Psoas muscle (tissue), 8 donors: ENCODE data around the gene HS6ST3. TPM values are rescaled to one million over a fixed set of nuclear protein-coding genes. Genes with fewer than 3 reads are reported as not detected.
"Not testable (repeated sequence)": the region's sequence is repeated elsewhere in the genome, so short reads cannot be mapped to it uniquely, and the experiment has no call there.

ENCODE experiments used
- ATAC-seq, 4 donors: fragments of 200-7000 bp; cut with Tn5 transposase; one replicate each; pipeline ENCODE4 v1.9.1; 2020; ENCODE audit warnings: moderate library complexity in 3 of 4, mild to moderate bottlenecking in 2 of 4
- DNase-seq, 2 donors: peaks; one replicate each; pipeline ENCODE4 v3.0.0-alpha.2; 2020
- H3K27ac ChIP-seq: fragments of 200-600 bp; one replicate; pipeline ENCODE4 v1.8.0; 2022
- H3K27me3 ChIP-seq, 3 donors: fragments of 200-600 bp in 1 of 3; one replicate each; pipeline versions ENCODE4 v1.6.1 to v1.8.0; 2013 to 2022; ENCODE audit warnings: low read length in 2 of 3, mild to moderate bottlenecking in 2 of 3, moderate library complexity in 1 of 3; ENCODE audit not compliant: insufficient read depth in 3 of 3
- H3K36me3 ChIP-seq, 2 donors: fragments of 200-600 bp in 1 of 2; one replicate each; pipeline versions ENCODE4 v1.6.1 to v1.8.0; 2013 to 2022; ENCODE audit warnings: low read depth in 1 of 2, mild to moderate bottlenecking in 1 of 2, moderate library complexity in 1 of 2; ENCODE audit not compliant: insufficient read depth in 1 of 2
- H3K4me1 ChIP-seq: fragments of 200-600 bp; one replicate; pipeline ENCODE4 v1.8.0; 2022
- H3K4me3 ChIP-seq: fragments of 200-600 bp; one replicate; pipeline ENCODE4 v1.8.0; 2022; ENCODE audit warnings: mild to moderate bottlenecking
- H3K9me3 ChIP-seq: fragments of 200-600 bp; one replicate; pipeline ENCODE4 v1.8.0; 2022
- WGBS, 3 donors: extraction: QIAGEN DNeasy Blood & Tissue Kit; methylation state at CpG; one replicate each; pipeline versions ENCODE4 v1.1.6 to v1.1.7; 2013; 5-methylcytosine and 5-hydroxymethylcytosine counted together
- intact Hi-C, 2 donors: fragments of 100-400 bp; cut with DNase I; formaldehyde crosslinking; loops; one replicate each; pipeline versions ENCODE4 v1.11.0 to v1.14.2; 2022
- polyA plus RNA-seq, 3 donors: library from polyadenylated mRNA; stranded (reverse); fragments of 200-250 nt; gene quantifications; one replicate each; pipeline ENCODE4 v1.2.3, GENCODE V29; 2013
- total RNA-seq, 4 donors: library from RNA; stranded (reverse); fragmentation: NEBNext Ultra II Directional in 2 of 4; extraction: Animal tissue kit (Norgen Biotek cat#: 25700) in 2 of 4; gene quantifications; one replicate each; pipeline versions ENCODE4 v1.2.1 to v1.2.4, GENCODE V29; 2021 to 2023
- TF ChIP-seq, protein P1 (sequence below): fragments of 200-600 bp; IDR thresholded peaks from one replicate; pipeline ENCODE4 v1.8.0; 2022; ENCODE audit warnings: antibody characterized with exemption
- donor health status: healthy with polysubstance abuse.
- donor health status: DM: no; HTN: no; CAD: no; lungs with moderate emphysema.
- donor health status: Bipolar disorder and iron deficiency.
- donor health status: healthy.
- donor health status: DM: yes; HTN: yes; CAD: no.
- donor health status: DM: no; HTN: no; CAD: no.
- donor health status: DM: no; HTN: no; CAD: no.
- donor health status: DM: yes; HTN: yes; CAD: no.

The HS6ST3 gene
- total and polyA plus RNA-seq, 7 donors, result 0.01 to 0.58 (median 0.10) TPM

DNA sequence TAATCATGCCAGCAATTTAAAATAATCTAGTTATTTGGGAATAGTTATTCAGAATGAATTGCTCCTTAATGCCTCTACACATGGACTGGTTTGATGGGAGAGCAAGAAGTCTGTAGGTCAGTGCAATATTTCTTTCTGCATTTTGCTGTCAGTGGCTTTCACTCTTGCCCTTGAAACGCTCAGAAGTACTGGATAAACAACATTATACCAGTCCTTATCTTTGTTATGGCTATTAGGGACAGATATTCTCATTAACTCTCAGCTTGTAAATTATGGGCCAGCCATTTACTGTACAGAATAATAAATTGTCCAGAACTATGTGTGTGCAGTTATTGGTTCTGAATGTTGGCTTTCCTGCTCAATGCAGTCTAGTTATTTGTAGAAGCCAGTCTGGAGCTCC, 680.0 kb downstream of the HS6ST3 start:
- intact Hi-C loops, result no loop called here
- H3K9me3 ChIP-seq, result no peaks in the 10 kb centered on the region
- H3K27me3 ChIP-seq, result no peaks in the 10 kb centered on the region
- H3K36me3 ChIP-seq, result no peaks in the 10 kb centered on the region
- WGBS, 3 donors, result 16 to 41% (median 29%) methylated on average over 1 of the region's 1 CpG
- H3K27ac ChIP-seq, result no peak overlapping the region
- DNase-seq (no peak), ATAC-seq (no peak)
- no peaks in the 10 kb centered on the region for H3K4me1 ChIP-seq
- TF ChIP-seq, protein P1, sequence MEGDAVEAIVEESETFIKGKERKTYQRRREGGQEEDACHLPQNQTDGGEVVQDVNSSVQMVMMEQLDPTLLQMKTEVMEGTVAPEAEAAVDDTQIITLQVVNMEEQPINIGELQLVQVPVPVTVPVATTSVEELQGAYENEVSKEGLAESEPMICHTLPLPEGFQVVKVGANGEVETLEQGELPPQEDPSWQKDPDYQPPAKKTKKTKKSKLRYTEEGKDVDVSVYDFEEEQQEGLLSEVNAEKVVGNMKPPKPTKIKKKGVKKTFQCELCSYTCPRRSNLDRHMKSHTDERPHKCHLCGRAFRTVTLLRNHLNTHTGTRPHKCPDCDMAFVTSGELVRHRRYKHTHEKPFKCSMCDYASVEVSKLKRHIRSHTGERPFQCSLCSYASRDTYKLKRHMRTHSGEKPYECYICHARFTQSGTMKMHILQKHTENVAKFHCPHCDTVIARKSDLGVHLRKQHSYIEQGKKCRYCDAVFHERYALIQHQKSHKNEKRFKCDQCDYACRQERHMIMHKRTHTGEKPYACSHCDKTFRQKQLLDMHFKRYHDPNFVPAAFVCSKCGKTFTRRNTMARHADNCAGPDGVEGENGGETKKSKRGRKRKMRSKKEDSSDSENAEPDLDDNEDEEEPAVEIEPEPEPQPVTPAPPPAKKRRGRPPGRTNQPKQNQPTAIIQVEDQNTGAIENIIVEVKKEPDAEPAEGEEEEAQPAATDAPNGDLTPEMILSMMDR, result no peak
- H3K4me3 ChIP-seq, result no peak overlapping the region

DNA sequence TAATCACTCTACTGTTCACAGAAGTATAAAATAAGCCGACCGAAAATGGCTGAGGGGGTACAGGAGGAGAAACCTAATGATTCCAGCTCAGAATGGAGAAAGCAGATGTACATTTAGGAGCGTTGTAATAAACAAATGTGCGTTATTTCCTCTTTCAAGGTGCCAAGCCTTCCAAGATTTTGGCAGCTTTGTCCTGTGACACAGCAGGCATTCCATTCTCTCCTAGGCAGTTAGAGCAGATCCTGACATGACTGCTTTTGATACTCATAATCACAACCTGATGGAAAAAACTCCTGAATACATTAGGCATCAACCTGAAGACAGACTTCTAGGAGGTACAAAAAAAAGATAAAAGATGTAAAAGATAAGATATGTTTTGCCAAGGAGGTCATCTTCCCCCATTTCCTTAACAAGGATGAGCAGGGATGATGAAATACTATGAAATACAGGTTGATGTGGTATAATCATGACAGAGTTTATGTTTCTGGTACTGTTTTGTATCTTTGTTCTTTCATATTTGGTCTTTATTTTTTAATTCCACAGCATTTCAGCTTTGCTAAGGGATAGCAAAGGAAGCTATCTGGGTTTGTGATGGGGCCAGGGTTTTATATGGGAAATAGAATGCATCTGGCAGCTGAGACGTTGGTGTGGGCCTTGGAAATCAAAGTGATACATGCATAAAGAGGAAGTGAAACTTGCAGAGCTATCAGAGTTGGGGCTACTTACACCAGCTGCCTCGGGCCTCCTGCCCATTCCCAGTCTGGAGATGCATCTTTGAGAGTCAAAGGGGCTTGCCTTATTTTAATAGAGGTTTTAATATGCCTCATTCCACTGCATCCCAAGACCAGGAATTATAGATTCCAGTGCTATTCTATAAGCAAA, 681.8 kb downstream of the HS6ST3 start:
- 47 to 52% (median 50%) methylated on average over 6 of the region's 6 CpGs for whole genome bisulfite sequencing, 3 donors
- DNase-seq, result no peak
- ATAC-seq, result no peak

DNA sequence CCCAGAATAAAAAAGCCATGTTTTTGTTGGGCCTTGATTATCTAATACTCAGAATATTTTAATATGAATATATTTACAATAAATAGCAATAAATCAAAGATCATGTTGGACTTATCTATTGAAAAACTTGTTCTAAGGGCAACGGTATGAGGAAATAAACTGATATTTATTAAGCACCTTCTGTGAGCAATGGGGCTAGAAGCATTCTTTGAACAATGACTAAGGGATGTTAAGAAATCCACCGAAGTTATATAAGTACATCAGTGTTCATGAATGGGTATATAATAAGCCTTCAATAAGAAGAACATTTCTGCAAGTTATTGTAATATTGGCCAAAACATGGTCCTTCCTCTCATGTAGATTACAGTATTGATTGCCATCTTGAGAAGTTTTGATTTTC, 682.5 kb downstream of the HS6ST3 start:
- intact Hi-C loops, result no loop called here
- H3K27me3 ChIP-seq, result no peaks in the 10 kb centered on the region
- TF ChIP-seq, protein P1, result no peak
- DNase-seq (no peak), ATAC-seq (no peak)
- H3K36me3 ChIP-seq, result no peaks in the 10 kb centered on the region
- 91 to 93% (median 92%) methylated on average over 2 of the region's 2 CpGs for WGBS, 3 donors
- no peak overlapping the region for H3K4me3 ChIP-seq
- no peaks in the 10 kb centered on the region for H3K9me3 ChIP-seq
- H3K27ac ChIP-seq, result no peak overlapping the region
- no peaks in the 10 kb centered on the region for H3K4me1 ChIP-seq

More for the DNA sequence above, 681.8 kb downstream of the HS6ST3 start:
- Histone ChIP-seq H3K27ac (no peak overlapping the region), H3K9me3 (no peaks in the 10 kb centered on the region), H3K27me3 (no peaks in the 10 kb centered on the region), H3K4me1 (no peaks in the 10 kb centered on the region), H3K4me3 (no peak overlapping the region), H3K36me3 (no peaks in the 10 kb centered on the region)
- intact Hi-C loops, result no loop called here
- TF ChIP-seq, protein P1, result no peak

DNA sequence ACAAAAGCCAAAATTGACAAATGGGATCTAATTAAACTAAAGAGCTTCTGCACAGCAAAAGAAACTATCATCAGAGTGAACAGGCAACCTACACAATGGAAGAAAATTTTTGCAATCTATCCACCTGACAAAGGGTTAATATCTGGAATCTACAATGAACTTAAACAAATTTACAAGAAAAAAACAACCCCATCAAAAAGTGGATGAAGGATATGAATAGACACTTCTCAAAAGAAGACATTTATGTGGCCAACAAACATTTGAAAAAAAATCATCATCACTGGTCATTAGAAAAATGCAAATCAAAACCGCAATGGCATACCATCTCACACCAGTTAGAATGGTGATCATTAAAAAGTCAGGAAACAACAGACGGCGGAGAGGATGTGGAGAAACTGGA, 688.4 kb downstream of the HS6ST3 start:
- H3K27ac ChIP-seq, ATAC-seq, H3K27me3 ChIP-seq, intact Hi-C loops, H3K9me3 ChIP-seq, H3K4me3 ChIP-seq, H3K4me1 ChIP-seq, DNase-seq, H3K36me3 ChIP-seq: not testable (repeated sequence)
- 92 to 95% (median 95%) methylated on average over 3 of the region's 3 CpGs for WGBS, 3 donors

DNA sequence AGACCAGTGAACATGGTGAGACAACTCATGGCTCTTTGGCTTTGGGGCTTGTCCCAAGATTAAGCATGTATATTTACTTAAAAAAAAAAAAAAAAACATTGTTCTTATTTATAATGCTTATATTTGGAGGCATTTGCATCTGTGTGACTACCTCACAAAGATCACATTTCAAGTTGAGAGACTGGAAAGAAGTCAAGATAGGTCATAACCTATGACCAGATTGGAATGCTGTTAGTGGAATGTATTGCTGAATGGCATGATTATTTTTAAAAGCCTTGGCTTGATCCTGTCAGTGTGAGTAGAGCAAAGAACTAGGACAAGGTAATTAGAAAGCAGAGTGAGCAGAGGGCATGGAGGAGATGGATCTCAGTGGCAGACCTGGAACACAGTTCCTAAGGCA, 689.8 kb downstream of the HS6ST3 start:
- H3K27ac ChIP-seq, result no peak overlapping the region
- no peak overlapping the region for H3K4me3 ChIP-seq
- H3K36me3 ChIP-seq, result no peaks in the 10 kb centered on the region
- H3K9me3 ChIP-seq, result no peaks in the 10 kb centered on the region
- no peak for ATAC-seq
- intact Hi-C loops, result no loop called here
- DNase-seq, result no peak
- TF ChIP-seq, protein P1, result no peak
- H3K27me3 ChIP-seq, result no peaks in the 10 kb centered on the region
- no peaks in the 10 kb centered on the region for H3K4me1 ChIP-seq
